GM12878 (cell line): ENCODE results near the gene PARPBP.

Experiments used
- CBX5 ChIP-seq: sonication (generic); IDR thresholded peaks from 2 replicates; pipeline ENCODE4 v1.6.1; 2016; ENCODE audit warnings: low read depth, moderate library complexity, mild to moderate bottlenecking, inconsistent platforms
- CTCF ChIP-seq, 3 experiments: IDR thresholded peaks in 2 of 3; conservative IDR thresholded peaks in 1 of 3; 2 replicates each; pipeline ENCODE4 v1.5.1; 2011; ENCODE audit warnings: low read depth in 3 of 3, low read length in 3 of 3, mild to moderate bottlenecking in 3 of 3, control low read depth in 2 of 3, moderate library complexity in 2 of 3, inconsistent platforms in 1 of 3, mixed read lengths in 1 of 3; ENCODE audit not compliant: control insufficient read depth in 2 of 3, insufficient read depth in 1 of 3; ENCODE audit errors: extremely low read depth in 1 of 3
- EZH2 ChIP-seq: IDR thresholded peaks from 2 replicates; pipeline ENCODE4 v1.6.1; 2012; ENCODE audit warnings: low read depth, mild to moderate bottlenecking, control low read depth, inconsistent platforms, low read length, borderline replicate concordance; ENCODE audit not compliant: control insufficient read depth
- RELA ChIP-seq: fragments of 450-650 bp; IDR thresholded peaks from 2 replicates; pipeline ENCODE4 v1.8.0; 2014; ENCODE audit warnings: borderline replicate concordance; ENCODE audit not compliant: partially characterized antibody
- USF2 ChIP-seq: IDR thresholded peaks from 2 replicates; pipeline ENCODE4 v1.6.1; 2011; ENCODE audit warnings: low read depth, low read length, improper control_type of control experiment, borderline replicate concordance

GRCh38 chr12:102080842-102081241 lies 39.1 kb upstream of the PARPBP start:
- TF ChIP-seq USF2 (no peak), CBX5 (no peak), CTCF (IDR thresholded peaks at IDR 0.05 in 2 of 3, conservative IDR thresholded peaks at IDR 0.05 in 1 of 3; ENCODE audit: control insufficient read depth in 2 of 3, extremely low read depth in 1 of 3, insufficient read depth in 1 of 3, low read depth in 3 of 3, low read length in 3 of 3) (no peak), EZH2 (no peak), RELA (no peak)
